ENCODE measurements around the gene LRRC71.
"Not testable (repeated sequence)": the region's sequence is repeated elsewhere in the genome, so short reads cannot be mapped to it uniquely, and the experiment has no call there.

The LRRC71 gene

DNA sequence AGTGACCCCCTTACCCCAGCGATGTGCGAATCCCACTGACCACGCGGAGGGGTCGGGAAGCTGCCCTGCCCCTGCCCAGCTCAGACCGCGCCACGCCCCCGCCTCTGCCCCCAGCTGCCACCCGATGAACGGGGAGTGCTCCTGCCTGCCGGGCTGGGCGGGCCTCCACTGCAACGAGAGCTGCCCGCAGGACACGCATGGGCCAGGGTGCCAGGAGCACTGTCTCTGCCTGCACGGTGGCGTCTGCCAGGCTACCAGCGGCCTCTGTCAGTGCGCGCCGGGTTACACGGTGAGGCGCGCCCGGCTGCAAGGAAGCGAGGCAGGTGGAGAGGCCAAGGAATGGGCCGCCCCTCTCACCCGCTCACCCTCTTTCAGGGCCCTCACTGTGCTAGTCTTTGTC lies 11.9 kb upstream of the LRRC71 start:
- DNase-seq = no peak

DNA sequence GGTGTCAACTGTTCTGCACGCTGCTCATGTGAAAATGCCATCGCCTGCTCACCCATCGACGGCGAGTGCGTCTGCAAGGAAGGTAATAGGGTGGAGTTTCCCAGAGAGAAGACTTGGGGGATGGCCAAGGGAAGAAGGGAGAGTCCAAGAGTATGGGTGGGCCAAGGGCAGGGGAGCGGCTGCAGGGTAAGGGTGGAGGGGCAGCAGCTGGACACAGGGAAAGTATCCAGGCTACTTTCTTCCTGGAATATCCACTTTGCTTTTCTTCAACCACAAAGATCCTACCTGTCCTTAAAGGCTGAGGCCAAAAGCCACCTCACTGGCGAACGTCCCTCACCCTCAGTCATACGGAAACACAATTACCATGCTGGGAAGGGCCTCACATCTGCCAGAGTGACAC lies 11.5 kb upstream of the LRRC71 start:
- DNase-seq = no peak

DNA sequence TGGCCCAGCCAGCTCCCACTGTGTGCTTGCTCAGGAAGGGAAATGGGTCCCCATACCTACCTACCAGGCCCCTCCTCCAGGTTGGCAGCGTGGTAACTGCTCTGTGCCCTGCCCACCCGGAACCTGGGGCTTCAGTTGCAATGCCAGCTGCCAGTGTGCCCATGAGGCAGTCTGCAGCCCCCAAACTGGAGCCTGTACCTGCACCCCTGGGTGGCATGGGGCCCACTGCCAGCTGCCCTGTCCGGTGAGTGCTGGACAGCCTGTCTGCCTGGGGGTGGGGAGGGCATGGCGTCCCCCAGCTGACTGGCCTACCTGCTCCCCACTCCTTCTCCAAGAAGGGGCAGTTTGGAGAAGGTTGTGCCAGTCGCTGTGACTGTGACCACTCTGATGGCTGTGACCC lies 10.8 kb upstream of the LRRC71 start:
- no peak for DNase-seq

DNA sequence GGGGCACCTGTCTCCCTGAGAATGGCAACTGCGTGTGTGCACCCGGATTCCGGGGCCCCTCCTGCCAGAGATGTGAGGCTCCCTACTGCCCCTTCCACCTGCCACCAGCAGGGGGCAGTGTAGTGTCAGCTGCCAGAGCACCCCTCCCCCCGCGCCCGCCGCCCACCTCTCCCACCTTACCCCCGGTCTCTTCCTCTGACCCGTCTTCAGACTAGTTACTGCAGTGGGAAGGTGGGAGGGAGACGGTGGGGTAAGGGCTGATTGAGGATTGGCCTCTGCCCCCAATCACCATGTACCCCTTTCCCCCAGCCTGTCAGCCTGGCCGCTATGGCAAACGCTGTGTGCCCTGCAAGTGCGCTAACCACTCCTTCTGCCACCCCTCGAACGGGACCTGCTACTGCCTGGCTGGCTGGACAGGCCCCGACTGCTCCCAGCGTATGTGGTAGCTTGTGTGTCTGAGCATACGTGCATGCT lies 10.1 kb upstream of the LRRC71 start:
- DNase-seq = no peak

DNA sequence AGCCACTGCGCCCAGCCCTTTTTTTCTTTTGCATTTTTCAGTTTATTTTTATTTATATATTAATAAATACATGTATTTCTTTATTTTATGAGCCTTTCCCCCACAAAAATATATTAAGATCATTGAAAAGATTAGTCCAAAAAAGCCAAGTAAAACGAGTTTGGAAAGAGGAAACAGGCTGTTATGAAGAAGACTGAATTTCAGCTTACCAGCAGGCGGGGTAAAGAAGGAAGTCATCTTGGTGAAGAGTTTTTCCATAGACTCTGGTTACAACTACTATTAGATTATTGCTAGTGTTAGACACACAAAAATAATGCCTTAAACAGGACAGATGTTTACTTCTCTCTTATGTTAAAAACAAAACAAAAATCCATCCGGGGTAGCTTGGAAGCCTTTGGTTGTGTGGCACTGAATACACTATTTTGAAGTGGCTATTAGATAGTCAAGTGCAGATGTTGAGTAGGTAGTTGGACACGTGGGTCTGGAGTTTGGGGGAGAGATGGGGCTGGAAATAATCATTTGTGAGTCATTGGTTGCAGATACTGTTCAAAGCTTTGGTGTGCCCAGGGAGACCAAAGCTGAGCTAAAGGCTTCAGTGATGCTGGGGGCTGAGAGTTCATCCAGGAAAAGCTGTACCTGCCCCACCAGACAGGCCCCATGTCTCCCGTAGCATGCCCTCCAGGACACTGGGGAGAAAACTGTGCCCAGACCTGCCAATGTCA lies 8.7 kb upstream of the LRRC71 start:
- peak; percentile 22 for DNase-seq

DNA sequence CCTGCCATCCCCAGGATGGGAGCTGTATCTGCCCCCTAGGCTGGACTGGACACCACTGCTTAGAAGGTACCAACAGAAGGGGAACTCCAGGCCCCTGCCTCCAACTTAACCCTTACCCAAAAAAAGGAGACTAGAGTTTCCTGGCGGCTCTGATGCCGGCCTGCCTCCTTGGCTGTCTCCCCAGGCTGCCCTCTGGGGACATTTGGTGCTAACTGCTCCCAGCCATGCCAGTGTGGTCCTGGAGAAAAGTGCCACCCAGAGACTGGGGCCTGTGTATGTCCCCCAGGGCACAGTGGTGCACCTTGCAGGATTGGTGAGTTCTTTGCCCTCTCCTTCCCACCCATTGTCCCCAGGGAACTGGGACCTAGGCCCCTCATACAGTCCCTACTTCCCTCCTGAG lies 8.1 kb upstream of the LRRC71 start:
- no peak for DNase-seq

DNA sequence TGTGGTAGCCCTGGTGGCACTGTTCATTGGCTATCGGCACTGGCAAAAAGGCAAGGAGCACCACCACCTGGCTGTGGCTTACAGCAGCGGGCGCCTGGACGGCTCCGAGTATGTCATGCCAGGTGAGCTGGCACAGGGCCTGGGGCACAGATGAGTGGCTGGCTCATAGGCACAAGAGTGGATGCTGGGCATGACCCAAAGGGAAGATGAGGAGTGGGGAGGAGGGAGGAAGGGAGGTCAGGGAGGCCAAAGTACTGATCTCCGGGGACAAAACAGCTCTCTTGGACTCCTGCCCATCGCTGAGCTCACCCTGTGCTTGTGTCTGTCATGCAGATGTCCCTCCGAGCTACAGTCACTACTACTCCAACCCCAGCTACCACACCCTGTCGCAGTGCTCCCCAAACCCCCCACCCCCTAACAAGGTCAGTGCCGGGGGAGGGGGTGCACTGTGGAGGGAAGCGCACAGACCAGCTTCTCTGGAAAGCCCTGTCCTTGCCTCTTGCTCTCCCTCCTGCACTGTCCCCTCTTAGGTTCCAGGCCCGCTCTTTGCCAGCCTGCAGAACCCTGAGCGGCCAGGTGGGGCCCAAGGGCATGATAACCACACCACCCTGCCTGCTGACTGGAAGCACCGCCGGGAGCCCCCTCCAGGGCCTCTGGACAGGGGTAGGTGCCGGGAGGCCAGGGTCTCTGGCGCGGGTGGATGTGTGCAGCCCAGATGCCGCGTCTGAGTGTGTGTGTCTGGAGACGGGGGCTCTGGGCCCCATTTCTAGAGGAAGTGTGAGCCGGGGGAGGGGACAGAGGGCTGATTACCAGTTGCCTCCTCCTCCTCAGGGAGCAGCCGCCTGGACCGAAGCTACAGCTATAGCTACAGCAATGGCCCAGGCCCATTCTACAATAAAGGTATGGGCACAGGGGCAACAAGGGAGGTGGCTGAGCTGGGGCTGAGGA lies 7.3 kb upstream of the LRRC71 start:
- peak; percentile 75 for DNase-seq

DNA sequence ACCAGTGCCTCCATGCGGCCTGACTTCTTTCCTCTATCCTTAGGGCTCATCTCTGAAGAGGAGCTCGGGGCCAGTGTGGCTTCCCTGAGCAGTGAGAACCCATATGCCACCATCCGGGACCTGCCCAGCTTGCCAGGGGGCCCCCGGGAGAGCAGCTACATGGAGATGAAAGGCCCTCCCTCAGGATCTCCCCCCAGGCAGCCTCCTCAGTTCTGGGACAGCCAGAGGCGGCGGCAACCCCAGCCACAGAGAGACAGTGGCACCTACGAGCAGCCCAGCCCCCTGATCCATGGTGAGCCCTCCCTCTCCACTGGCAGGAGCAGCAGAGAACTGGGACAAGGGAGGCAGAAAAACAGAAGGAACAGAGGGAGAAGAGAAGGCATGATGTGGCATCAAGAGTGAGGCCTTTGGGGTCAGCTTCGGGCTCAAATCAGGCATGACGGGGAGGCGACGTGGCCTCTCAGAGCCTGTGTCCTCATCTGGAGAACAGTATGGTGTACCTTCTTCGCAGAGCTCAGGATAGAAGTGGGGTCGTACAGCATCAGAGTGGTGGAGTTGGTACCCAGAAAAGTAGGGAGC lies 6.5 kb upstream of the LRRC71 start:
- DNase-seq = no peak

DNA sequence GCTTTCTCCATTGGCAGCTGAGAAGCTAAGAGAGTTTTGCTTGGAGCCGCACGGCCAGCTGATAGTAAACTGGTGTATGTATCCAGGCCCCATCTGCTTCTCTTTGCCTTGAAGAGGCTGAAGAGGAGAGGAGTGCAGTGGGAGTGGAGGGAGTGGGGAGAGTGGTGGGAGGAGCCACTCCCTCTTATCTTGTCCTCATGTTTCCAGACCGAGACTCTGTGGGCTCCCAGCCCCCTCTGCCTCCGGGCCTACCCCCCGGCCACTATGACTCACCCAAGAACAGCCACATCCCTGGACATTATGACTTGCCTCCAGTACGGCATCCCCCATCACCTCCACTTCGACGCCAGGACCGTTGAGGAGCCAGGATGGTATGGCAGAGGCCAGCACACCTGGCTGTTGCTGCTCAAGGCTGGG lies 6.0 kb upstream of the LRRC71 start:
- DNase-seq = no peak

DNA sequence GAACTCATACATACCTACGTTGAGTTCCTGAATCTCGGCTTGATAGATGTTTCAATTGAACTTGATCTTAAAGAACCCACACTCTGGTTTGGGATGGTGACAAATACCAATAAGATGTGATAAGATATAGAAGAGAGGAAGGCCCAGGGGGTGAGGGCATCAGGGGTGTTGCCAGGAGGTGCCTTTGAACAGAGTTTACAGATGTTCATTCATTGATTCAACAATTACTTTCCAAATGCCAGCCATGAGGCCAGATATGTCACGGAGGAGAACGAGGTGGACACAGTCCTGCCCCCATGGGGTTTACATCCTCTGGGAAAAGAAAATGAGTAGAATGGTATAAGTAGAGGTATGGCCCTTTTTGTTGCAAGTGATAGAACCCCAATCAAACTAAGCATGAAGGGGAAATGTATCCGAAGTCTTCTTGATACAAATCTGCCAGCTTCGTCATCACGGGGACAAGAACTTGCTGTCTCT lies 659 bp downstream of the LRRC71 start:
- DNase-seq = no peak

DNA sequence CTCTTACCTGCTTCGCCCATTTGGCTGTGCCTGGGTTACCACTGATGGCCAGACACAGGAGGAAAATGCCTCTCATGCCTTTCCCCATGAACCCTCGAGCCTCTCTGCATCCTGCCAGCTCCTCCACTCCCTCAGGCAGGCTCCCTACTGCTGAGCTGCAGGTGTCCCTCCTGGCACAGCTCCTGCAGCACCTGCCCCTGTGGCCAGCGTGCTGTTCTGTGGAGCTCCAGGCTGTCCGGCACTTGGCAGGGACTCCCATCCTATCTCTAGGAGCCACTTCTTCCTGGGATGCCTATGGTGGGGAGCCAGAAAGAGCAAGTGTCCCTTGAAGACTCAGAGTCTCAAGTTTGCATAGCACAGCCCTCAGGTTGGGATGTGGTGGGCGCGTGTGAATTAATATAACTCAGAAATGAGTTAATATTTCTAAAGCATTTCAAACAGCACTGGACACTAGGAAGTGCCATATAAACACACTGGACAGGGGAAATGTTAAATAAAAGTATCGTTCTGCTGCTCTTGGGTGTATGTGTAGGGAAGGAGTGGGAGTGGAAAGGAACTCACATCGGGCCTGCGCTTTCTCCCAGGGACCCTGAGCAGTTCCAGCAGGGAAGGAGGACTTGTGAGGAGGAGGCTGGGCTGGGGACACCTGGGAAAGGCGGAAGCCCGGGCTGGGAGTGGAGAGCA lies 2.7 kb downstream of the LRRC71 start:
- peak; percentile 65 for DNase-seq

DNA sequence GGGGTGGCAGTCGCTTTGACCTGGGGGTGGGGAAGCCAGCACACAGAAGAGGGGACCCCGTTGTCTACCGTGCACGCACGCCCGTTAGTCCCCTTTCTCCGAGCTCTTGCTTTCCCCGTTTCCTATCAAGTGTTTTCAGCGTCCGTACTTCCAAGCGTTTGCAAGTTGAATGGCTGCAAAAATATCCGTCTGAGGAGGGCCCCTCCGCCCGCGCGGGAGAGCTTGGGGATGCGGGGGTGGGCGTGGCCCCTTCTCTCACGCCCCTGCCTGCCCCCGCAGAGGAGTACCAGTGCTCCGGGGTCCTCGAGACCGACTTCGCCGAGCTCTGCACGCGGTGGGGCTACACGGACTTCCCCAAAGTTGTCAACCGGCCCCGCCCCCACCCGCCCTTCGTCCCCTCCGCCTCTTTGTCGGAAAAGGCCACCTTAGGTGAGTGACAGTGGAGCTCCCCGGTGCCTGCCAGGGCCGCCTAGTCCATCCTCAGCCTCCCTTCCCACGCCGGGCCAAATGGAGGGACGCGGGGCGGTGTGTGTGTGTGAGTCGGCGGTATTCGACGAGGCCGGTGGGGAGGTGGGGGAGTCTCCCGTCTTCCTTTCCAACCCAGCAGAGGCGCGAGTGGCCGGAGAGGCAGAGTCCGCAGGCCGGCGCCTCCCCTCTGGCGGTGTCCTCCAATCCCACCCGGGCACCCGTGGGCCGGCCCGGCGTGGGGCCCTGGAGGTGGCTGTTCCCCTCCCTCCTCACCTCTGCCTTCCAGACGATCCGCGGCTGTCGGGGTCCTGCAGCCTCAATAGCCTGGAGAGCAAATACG lies 3.4 kb downstream of the LRRC71 start:
- DNase-seq = no peak

DNA sequence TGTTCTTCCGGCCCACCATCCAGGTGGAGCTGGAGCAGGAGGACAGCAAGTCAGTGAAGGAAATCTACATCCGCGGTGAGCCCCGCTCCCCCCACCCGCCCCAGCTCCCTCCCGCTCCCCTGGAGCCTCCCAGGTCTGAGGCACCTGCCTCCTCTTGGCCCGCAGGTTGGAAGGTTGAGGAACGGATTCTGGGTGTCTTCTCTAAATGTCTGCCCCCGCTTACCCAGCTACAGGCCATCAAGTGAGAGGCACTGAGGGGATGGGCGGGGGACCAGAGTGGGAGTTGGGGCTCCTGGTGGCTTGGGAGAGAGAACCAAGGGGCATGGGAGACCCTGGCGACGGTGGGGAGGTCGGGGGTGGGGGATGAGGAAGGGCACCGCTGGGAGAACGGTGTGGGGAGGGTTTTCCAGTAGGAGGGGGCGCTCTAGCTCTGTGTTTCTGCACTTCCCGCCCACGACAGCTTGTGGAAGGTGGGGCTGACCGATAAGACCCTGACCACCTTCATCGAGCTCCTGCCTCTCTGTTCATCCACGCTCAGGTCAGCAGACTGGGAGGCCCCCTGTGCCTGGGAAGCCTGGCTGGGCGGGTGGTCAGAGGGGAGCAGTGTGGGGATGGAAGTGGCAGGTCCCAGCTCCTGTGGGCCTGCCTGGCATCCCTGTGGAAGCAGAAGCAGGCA lies 4.2 kb downstream of the LRRC71 start:
- DNase-seq = no peak

DNA sequence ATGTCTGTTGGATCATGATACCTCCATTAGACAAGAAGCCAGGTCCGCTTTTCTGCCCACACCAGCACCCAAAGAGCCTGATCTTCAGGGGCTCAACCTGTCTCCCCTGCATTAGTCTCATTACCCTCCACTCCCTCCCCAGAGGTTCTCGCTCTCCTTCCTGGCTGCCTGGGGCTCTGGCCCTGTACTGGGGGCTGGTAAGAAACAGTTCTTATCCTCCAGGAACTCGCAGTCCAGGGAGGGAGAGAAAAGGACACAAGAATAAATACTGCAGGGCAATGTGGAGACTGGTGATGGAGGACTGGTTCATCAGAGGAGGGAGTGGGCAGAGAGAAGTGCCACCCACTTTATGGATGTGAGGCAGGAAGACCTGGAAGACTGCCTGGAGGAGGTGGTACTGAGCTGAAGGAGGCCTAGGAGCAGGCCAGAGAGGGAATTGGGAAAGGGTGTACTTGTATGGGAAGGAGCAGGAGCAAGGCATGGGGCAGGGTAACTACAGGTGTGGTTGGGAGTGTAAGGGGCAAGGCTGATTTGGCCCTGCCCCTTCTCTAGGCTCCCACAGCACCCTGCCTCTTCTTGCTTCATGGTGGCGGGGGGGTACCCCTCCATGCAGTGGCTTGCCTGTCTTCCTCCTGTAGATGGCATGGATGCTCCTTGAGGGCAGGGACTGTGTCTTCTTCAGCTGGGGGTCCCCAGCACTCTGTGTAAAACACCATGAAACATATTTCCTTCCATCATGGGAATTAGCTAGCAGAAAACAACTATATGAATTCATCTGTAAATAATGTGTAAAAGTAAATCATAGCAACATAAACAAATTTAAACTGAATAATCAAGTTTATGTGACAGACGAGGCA lies 5.0 kb downstream of the LRRC71 start:
- no peak for DNase-seq

DNA sequence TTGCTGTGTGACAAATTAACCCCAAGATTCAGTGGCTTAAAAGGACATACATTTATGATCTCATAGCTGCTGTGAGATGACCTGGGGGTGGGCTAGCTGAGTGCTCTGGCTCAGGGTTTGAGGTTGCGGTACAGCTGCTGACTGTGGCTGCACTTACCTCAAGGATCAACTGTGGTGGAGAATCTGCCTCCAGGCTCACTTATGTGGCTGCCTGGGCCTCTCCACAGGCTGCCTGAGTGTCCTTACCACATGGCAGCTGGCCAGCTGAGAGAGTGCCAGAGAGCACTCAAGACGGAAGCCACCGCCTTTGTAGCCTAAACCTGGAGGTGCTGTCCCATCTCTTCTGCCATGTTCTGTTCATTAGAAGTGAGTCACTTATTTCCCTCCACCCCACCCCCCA lies 5.7 kb downstream of the LRRC71 start:
- DNase-seq = peak; percentile 24

DNA sequence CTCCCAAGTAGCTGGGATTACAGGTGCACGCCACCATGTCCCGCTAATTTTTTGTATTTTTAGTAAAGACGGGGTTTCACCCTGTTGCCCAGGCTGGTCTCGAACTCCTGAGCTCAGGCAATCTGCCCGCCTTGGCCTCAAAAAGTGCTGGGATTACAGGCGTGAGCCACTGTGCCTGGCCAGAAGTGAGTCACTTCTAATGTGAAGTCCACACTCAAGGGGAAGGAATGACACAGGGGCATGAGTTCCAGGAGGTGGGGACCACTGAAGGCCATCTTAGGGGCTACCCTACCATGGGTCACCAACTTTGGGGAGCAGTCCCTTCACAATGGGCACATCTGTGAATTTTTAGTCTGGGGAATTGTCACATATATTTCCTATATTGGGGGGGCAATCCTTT lies 6.3 kb downstream of the LRRC71 start:
- not testable (repeated sequence) for DNase-seq

DNA sequence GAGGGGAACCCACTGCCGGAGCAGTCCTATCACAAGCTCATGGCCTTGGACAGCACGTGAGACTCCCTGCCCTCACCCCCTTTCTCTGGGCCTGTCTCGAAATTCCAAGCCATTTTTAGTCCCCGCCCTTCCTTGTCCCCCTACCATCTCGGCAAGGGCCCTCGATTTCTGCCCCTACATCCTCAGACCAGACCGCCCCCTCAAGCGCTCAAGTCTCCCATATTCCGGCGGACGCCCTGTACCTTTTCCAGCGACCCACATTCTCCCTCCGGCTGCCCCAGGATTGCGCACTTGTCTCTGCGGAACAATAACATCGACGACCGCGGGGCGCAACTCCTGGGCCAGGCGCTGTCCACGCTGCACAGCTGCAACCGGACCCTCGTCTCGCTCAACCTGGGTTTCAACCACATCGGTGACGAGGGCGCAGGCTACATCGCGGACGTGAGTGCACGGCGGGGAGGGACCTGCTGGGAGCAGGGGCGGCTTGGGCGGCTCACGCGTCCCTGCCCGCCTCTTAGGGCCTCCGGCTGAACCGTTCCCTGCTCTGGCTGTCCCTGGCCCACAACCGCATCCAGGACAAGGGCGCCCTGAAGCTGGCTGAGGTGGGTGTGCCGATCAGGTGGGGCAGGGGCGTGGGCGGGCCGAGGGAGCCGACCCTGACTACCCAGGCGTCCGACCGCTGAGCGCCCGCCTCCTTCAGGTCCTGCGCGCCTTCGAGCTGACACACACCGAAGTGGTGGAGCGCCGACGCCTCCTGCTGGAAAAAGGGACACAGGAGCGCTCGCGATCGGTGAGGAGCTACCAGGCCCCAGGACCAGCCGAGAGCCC lies 7.0 kb downstream of the LRRC71 start:
- DNase-seq = peak; percentile 66

DNA sequence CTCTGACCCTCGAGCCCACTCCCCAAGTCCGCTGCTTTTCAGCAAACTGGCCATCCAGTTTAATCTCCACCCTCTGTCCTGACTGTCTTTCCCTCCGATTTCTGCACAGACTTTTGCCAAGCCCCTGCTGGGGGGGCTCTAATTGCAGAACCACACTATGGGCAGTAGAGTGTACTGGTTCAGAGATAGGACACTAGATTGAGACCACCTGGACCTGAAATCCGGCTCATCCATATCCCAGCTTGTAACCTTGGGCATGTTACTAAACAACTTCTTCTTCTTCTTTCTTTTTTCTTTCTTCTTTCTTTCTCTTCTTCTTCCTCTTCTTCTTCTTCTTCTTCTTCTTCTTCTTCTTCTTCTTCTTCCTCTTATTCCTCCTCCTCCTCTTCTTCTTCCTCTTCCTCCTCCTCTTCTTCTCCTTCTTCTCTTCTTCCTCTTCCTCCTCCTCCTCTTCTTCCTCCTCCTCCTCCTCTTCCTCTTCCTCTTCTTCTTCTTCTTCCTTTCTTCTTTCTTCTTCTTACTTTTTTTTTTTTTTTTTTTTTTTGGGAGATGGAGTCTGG lies 7.7 kb downstream of the LRRC71 start:
- DNase-seq = no peak

DNA sequence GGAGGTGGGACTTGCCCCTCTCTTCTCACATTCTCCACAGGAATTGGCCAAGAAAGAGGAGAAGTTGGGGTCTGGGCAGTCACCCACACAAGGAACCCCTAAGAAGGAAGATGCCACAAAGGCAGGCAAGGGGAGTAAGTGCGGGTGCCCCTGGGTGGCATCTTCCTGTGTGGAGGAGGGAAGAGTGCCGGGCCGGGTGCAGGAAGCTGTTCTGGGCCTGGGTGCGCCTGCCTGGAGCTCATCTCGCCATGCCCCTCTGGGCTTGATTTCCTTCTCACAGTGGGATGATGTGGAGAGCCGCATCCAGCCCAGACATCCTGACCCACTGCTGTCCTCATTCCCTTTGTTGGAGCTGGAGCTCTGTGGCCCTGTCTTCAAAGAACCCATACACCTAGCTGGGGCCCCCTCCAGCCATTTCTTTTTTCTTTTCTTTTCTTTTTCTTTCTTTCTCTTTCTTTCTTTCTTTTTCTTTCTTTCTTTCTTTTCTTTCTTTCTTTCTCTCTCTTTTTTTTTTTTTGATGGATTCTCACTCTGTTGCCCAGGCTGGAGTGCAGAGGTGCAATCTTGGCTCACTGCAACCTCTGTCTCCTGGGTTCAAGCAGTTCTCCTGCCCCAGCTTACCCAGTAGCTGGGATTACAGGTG lies 9.3 kb downstream of the LRRC71 start:
- no peak for DNase-seq
